Measurements from ENCODE around the gene KIF23.

KIF23 gene

GRCh38 chr15:69459066-69459465 lies 44.9 kb downstream of the KIF23 start:
- Histone ChIP-seq H3K9ac (ENCODE audit: low read length) (no peak overlapping the region), H3K27ac (ENCODE audit: low read depth, low read length) (no peak overlapping the region), H4K20me1 (ENCODE audit: low read depth, low read length) (peaks cover 26% of the 10 kb centered on the region), H3K36me3 (ENCODE audit: low read length) (peaks cover 24% of the 10 kb centered on the region), H2AFZ (ENCODE audit: low read depth, low read length, severe bottlenecking) (no peak overlapping the region), H3K27me3 (ENCODE audit: low read length) (no peaks in the 10 kb centered on the region), H3F3A (ENCODE audit: insufficient read depth) (peaks cover 47% of the 10 kb centered on the region), H3K4me2 (ENCODE audit: low read depth, low read length, poor library complexity, severe bottlenecking) (no peak overlapping the region), H3K9me2 (replicated peaks; ENCODE audit: insufficient read depth, low read length) (no peaks in the 10 kb centered on the region), H3K9me3 (ENCODE audit: insufficient read depth, low read length) (no peaks in the 10 kb centered on the region), H3K4me3 (ENCODE audit: insufficient read depth, low read length, poor library complexity, severe bottlenecking) (no peak overlapping the region), H3K79me2 (ENCODE audit: insufficient read depth, low read length) (peaks cover 16% of the 10 kb centered on the region)
- no peak for TF ChIP-seq CTCF (IDR thresholded peaks at IDR 0.05; ENCODE audit: insufficient read depth, low read length, poor library complexity, severe bottlenecking)
- TF ChIP-seq EZH2phosphoT487 (conservative IDR thresholded peaks at IDR 0.05; ENCODE audit: low read length), result no peak

- H3K27ac ChIP-seq (ENCODE audit: low read depth, low read length), result no peak overlapping the region
- no peak overlapping the region for H3K4me2 ChIP-seq (ENCODE audit: low read depth, low read length, poor library complexity, severe bottlenecking)
- no peaks in the 10 kb centered on the region for H3K9me3 ChIP-seq (ENCODE audit: insufficient read depth, low read length)
- 0 out of 2 replicates have a peak, but pooled peaks cover 2% of the 10 kb centered on the region for H3K79me2 ChIP-seq (ENCODE audit: insufficient read depth, low read length)
- H3K27me3 ChIP-seq (ENCODE audit: low read length), result no peaks in the 10 kb centered on the region
- peaks cover 10% of the 10 kb centered on the region for H3K36me3 ChIP-seq (ENCODE audit: low read length)
- no peak overlapping the region for H3K9ac ChIP-seq (ENCODE audit: low read length)
- no peak overlapping the region for H3K4me3 ChIP-seq (ENCODE audit: insufficient read depth, low read length, poor library complexity, severe bottlenecking)
- no peak overlapping the region for H2AFZ ChIP-seq (ENCODE audit: low read depth, low read length, severe bottlenecking)
- H3F3A ChIP-seq (ENCODE audit: insufficient read depth), result peaks cover 33% of the 10 kb centered on the region
- H3K9me2 ChIP-seq (replicated peaks; ENCODE audit: insufficient read depth, low read length), result no peaks in the 10 kb centered on the region
- H4K20me1 ChIP-seq (ENCODE audit: low read depth, low read length), result peaks cover 12% of the 10 kb centered on the region
- TF ChIP-seq CTCF (IDR thresholded peaks at IDR 0.05; ENCODE audit: insufficient read depth, low read length, poor library complexity, severe bottlenecking) (no peak), EZH2phosphoT487 (conservative IDR thresholded peaks at IDR 0.05; ENCODE audit: low read length) (no peak)
These were observed 46.3 kb downstream of the KIF23 start for GRCh38 chr15:69460481-69460880.

- H3K9me3 ChIP-seq (ENCODE audit: insufficient read depth, low read length), result no peaks in the 10 kb centered on the region
- no peaks in the 10 kb centered on the region; the same call in 1 of the 2 replicates for H4K20me1 ChIP-seq (ENCODE audit: low read depth, low read length)
- H3K9me2 ChIP-seq (replicated peaks; ENCODE audit: insufficient read depth, low read length), result no peaks in the 10 kb centered on the region
- no peaks in the 10 kb centered on the region for H3K36me3 ChIP-seq (ENCODE audit: low read length)
- peak overlapping the region; percentile 34 for H3K4me3 ChIP-seq (ENCODE audit: insufficient read depth, low read length, poor library complexity, severe bottlenecking)
- peaks cover 17% of the 10 kb centered on the region for H3F3A ChIP-seq (ENCODE audit: insufficient read depth)
- H2AFZ ChIP-seq (ENCODE audit: low read depth, low read length, severe bottlenecking), result peak overlapping the region; percentile 99
- peak overlapping the region; percentile 60 for H3K9ac ChIP-seq (ENCODE audit: low read length)
- peak overlapping the region; percentile 76 for H3K4me2 ChIP-seq (ENCODE audit: low read depth, low read length, poor library complexity, severe bottlenecking)
- no peaks in the 10 kb centered on the region for H3K27me3 ChIP-seq (ENCODE audit: low read length)
- TF ChIP-seq EZH2phosphoT487 (conservative IDR thresholded peaks at IDR 0.05; ENCODE audit: low read length) (no peak), CTCF (IDR thresholded peaks at IDR 0.05; ENCODE audit: insufficient read depth, low read length, poor library complexity, severe bottlenecking) (no peak)
- no peak overlapping the region for H3K27ac ChIP-seq (ENCODE audit: low read depth, low read length)
- no peaks in the 10 kb centered on the region for H3K79me2 ChIP-seq (ENCODE audit: insufficient read depth, low read length)
These were observed 47.9 kb downstream of the KIF23 start for GRCh38 chr15:69462030-69462492.

Measured in SU-DHL-6 (cell line).